Stimulated activated CD8-positive, alpha-beta memory T cell treated with anti-CD3 and anti-CD28 coated beads, Interleukin-12 subunit alpha, Interleukin-12 subunit beta, amount 100 ng/mL, for 24 hours (primary cell): ENCODE measurements around the gene RHBDF2.
"Not testable (repeated sequence)": the region's sequence is repeated elsewhere in the genome, so short reads cannot be mapped to it uniquely, and the experiment has no call there.

Experiments
- DNase-seq: peaks from one replicate; pipeline ENCODE4 v3.0.0-alpha.2; 2020; ENCODE audit errors: extremely low read depth

RHBDF2 gene

GRCh38 chr17:76538281-76538931, 37.2 kb upstream of the RHBDF2 start:
- DNase-seq = no peak

- no peak for DNase-seq
These were observed 36.5 kb upstream of the RHBDF2 start, which contains the start of gene CYGB for GRCh38 chr17:76537578-76538280. Gene CYGB, minus strand, starts transcription at chr17:76537709. Its CDS starts 167 bp downstream, at chr17:76537542.

GRCh38 chr17:76537288-76537577, 36.0 kb upstream of the RHBDF2 start:
- no peak for DNase-seq

GRCh38 chr17:76536511-76537287, 35.5 kb upstream of the RHBDF2 start:
- DNase-seq = no peak

GRCh38 chr17:76535788-76536510, 34.7 kb upstream of the RHBDF2 start:
- DNase-seq = no peak

- DNase-seq = no peak
These were observed 33.9 kb upstream of the RHBDF2 start for GRCh38 chr17:76534831-76535732.

DNA sequence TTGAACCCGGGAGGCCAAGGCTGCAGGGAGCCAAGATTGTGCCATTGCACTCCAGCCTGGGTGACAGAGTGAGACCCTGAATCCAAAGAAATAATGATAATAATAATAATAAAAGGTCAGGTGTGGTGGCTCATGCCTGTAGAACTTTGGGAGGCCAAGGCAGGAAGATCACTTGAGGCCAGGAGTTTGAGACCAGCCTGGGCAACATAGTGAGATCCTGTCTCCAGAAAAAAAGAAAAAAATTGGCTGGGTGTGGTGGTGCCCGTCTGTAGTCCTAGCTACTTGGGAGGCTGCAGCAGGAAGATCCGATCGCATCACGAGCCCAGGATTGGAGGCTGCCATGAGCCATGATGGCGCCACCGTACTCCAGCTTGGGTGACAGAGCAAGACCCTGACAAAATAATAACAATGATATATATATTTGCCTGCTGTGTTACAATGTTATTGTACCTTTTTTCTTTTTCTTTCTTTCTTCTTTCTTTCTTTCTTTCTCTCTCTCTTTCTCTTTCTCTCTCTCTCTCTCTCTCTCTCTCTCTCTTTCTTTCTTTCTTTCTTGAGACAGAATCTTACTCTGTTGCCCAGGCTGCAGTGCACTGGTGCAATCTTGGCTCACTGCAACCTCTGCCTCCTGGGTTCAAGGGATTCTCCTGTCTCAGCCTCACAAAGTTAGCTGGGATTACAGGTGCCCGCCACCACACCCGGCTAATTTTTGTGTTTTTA, 32.6 kb upstream of the RHBDF2 start:
- DNase-seq = not testable (repeated sequence)

- no peak for DNase-seq
These were observed 30.9 kb upstream of the RHBDF2 start for GRCh38 chr17:76532072-76532651.

GRCh38 chr17:76531486-76532038, 30.3 kb upstream of the RHBDF2 start:
- no peak for DNase-seq

DNA sequence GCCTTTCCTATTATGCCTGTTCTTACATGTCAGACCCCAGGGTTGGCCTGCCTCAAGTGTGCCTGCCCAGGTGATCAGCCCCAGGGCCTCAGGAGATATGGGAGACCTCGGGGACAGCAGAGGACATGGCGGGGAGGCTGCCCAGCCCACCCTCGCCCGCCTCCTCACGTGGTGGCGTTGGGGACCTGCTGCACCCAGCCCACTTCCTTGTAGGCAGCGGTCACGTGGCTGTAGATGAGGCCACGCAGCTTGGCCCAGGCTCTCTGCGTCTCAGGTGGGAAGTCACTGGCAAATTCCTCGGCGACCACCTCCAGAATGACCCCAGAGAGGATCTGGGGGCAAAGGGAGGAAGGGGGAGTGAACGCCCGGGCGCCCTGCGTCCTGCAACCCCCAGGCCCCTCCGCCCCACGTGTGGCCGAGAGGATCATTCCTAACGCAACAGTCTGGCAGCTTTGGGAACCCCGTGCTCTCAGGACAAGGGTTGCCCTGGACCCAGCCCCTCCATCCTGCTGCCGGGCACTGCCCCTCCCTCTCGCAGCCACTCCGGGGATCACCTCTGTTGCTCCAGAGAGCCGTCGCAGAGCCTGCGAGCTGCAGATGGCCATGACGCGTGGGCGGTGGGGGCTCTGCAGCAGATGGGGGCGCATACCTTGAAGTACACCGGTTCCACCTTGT, 29.7 kb upstream of the RHBDF2 start:
- DNase-seq = no peak

GRCh38 chr17:76530095-76530723, 29.0 kb upstream of the RHBDF2 start:
- no peak for DNase-seq

GRCh38 chr17:76529224-76530094, 28.2 kb upstream of the RHBDF2 start:
- no peak for DNase-seq

GRCh38 chr17:76528528-76529223, 27.5 kb upstream of the RHBDF2 start:
- DNase-seq = no peak

DNA sequence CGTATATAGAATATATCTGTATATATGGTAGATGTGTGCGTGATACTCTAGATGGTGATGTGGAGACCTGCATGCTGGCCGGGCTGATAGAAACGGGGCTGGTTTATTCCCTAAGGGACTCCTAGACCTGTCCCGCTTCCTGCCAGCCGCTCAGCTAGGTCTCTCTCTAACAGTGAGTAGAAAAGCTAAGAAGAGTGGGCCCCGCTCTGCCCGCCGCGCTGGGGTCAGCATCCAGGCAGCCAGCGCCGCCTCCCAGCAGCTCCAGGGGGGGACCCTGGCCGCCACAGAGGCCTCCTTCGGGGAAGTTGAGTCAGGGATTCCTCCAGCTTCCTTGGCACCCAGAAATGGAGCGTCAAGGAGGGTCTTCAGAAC, 26.9 kb upstream of the RHBDF2 start:
- DNase-seq = no peak

- DNase-seq = no peak
These were observed 26.3 kb upstream of the RHBDF2 start for GRCh38 chr17:76527430-76528111.

DNA sequence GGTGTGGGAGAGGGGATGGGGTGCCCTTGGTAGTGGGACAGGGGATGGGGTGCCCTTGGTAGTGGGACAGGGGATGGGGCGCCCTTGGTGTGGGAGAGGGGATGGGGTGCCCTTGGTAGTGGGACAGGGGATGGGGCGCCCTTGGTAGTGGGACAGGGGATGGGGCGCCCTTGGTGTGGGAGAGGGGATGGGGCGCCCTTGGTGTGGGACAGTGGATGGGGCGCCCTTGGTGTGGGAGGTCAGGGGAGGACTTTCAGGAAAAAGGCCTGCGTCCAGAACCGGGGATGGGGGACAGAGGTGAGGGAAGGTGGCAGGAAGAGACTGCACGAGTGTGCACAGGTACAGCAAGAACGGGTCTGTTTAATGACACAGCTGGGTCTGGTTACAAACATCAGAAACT, 25.8 kb upstream of the RHBDF2 start:
- DNase-seq = not testable (repeated sequence)

DNA sequence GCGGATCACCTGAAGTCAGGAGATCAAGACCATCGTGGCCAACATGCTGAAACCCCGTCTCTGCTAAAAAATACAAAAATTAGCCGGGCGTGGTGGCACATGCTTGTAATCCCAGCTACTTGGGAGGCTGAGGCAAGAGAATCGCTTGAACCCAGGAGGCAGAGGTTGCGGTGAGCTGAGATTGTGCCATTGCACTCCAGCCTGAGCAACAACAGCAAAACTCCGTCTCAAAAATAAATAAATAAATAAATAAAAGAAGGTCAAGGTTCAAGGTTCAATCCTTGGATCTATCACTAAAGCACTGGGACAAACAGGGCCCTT, 24.2 kb upstream of the RHBDF2 start:
- DNase-seq = not testable (repeated sequence)
